MG63 (cell line): ENCODE measurements around the gene THSD8. TPM values are rescaled to one million over a fixed set of nuclear protein-coding genes. Genes with fewer than 3 reads are reported as not detected.

ENCODE experiments used
- DNase-seq: peaks from one replicate; pipeline ENCODE4 v3.0.0-alpha.2; 2020
- H3K27me3 ChIP-seq: fragments of 250-450 bp; sonication (Bioruptor Pico); 2 replicates; pipeline ENCODE4 v1.5.1; 2020; ENCODE audit warnings: mild to moderate bottlenecking, moderate library complexity
- H3K36me3 ChIP-seq: fragments of 250-450 bp; sonication (Bioruptor Pico); 2 replicates; pipeline ENCODE4 v1.5.1; 2020; ENCODE audit warnings: mild to moderate bottlenecking, moderate library complexity
- H3K4me3 ChIP-seq: fragments of 250-450 bp; sonication (Bioruptor Pico); 2 replicates; pipeline ENCODE4 v1.5.1; 2020; ENCODE audit warnings: mild to moderate bottlenecking, moderate library complexity
- H3K9me3 ChIP-seq: fragments of 250-450 bp; sonication (Bioruptor Pico); 2 replicates; pipeline ENCODE4 v1.5.1; 2020; ENCODE audit warnings: mild to moderate bottlenecking, moderate library complexity
- total RNA-seq: library from RNA; depleted of rRNA; stranded (reverse); fragments of >200 nt; shearing (Covaris generic); gene quantifications from 2 replicates; pipeline ENCODE4 v1.2.3, GENCODE V29; 2014; ENCODE audit warnings: low replicate concordance

THSD8 gene
- total RNA-seq, 1 experiment from 2014 or later = 0.99 TPM

DNA sequence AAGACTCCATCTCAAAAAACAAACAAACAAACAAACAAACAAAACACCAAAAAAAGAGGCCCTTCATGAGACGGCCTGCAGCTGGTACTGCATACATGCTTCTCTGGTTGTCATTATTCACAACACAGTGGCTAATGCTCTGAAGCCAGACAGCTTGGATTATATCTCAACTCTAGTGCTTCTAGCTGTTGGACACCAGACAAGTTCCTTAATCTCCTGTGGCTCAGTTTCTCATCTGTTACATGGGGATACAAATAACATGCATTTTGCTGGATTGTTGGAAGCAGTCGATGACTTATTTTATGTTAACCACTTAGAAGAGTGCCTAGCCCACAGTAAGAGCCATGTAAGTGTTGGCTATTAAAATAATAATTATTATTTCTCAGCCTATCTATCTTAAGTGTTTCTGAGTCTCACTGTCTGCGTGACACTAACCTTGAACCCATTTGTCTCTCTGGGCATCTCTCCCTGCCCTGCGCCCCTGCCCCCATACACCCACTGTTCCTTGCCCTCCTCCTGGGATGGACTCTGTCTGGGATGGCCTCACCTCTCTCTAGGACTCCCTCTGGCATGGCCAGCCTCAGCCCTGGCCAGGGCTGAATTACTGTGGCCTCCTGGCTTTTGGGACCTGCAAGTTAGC is 13.7 kb upstream of the THSD8 start:
- Histone ChIP-seq H3K4me3 (peak overlapping the region; percentile 37), H3K9me3 (no peaks in the 10 kb centered on the region)

DNA sequence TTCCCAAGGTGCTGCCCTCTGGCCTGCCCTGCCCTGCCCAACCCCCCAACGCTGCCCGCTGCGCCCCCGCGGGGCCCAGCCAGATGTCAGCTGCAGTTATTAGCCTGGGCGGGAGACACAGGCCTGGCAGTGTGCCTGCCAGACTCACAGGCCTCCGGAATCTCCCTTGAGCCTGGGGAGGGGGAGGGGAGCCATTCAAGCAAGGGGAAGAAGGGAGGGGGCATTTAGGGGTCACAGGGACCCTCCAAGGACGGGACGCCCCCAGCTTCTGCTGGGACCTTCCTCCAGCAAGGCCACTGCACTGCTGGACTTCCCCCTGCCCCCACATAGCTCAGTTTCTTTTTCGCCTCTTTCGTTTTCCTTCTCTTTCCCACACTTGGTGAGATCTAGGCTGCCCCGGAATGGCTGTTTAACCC is 13.2 kb upstream of the THSD8 start:
- DNase-seq = peak; percentile 96
- H3K36me3 ChIP-seq = peaks cover 16% of the 10 kb centered on the region
- H3K9me3 ChIP-seq = no peaks in the 10 kb centered on the region
- H3K4me3 ChIP-seq = peak overlapping the region; percentile 37
- no peaks in the 10 kb centered on the region for H3K27me3 ChIP-seq

More for the DNA sequence above, 13.7 kb upstream of the THSD8 start:
- no peaks in the 10 kb centered on the region for H3K27me3 ChIP-seq
- no peak for DNase-seq
- peaks cover 14% of the 10 kb centered on the region for H3K36me3 ChIP-seq

DNA sequence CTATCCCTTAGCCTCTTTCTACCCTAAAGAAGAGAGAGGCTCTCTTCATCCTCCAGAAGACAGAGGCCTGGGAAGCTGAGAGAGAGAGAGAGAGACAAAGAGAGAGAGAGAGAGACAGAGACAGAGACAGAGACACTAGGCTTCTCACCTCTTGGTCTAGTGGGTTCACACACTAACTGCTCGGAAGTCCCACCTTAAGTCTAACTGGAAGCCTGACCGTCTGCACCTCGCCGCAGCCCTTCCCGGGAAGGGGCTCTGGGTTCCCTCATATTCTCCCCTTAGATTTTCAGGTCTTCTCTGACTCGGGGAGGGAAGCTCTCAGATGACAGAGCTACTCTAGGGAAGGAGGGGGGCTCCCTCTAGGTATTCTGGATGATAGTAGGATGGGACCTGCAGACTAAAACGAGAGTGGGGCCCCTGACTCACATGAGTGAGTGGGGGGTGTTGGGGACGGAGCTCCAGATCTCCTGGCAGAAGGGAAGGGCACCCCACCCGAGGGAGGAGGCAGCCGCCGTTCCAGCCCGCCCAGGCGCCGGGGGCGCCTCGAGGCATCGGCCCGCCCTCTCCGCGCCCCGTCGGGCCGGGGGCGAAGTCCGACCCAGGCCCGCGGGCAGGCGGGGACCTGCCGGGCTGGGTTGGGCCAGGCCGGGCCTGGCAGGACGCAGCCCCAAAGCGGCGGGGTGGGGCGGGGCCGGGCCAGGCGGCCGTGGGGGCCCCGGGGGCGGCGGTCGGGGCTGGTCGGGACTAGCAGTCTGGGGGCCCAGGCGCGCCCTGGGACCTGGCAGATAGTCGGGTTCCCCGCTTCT is 12.6 kb upstream of the THSD8 start:
- H3K27me3 ChIP-seq = no peaks in the 10 kb centered on the region
- no peak for DNase-seq
- H3K4me3 ChIP-seq = peak overlapping the region; percentile 89
- H3K9me3 ChIP-seq = no peaks in the 10 kb centered on the region
- H3K36me3 ChIP-seq = peaks cover 16% of the 10 kb centered on the region

DNA sequence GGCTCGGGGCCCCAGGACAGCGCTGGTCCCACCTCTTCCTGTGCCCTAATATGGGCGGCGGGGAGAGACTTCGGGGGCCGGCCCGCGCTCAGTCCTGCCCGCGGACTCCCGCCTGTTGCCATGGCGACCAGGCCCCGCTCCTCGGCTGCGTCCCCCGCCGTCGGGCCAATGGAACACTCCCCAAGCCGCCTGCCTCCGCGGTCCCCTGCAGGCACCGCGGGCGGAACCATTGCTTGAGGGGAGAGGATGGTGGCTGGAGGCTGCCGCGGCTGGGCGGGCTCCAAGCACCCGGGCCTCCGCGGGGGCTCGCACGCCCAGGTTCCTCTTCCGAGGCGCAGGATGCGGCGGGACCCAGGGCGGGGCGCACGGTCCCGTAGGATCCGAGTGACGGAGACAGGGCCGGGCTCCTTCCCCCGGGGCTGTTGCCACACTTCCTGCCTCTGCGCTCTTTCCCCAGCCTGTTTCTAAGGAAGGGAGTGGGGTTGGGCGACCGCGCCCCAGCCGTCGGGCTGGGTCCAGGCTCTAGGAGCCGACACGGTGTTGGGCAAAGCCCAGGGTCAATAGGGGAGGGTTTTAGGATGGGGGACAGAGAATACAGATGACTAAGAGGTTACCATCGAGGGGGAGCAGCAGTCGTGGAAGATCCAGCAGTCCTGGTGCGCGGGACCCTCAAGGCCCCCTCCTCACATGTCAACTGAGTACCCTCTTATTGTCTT is 11.8 kb upstream of the THSD8 start:
- no peaks in the 10 kb centered on the region for H3K27me3 ChIP-seq
- H3K4me3 ChIP-seq = peak overlapping the region; percentile 89
- H3K9me3 ChIP-seq = no peaks in the 10 kb centered on the region
- peak; percentile 100 for DNase-seq
- peaks cover 16% of the 10 kb centered on the region for H3K36me3 ChIP-seq

DNA sequence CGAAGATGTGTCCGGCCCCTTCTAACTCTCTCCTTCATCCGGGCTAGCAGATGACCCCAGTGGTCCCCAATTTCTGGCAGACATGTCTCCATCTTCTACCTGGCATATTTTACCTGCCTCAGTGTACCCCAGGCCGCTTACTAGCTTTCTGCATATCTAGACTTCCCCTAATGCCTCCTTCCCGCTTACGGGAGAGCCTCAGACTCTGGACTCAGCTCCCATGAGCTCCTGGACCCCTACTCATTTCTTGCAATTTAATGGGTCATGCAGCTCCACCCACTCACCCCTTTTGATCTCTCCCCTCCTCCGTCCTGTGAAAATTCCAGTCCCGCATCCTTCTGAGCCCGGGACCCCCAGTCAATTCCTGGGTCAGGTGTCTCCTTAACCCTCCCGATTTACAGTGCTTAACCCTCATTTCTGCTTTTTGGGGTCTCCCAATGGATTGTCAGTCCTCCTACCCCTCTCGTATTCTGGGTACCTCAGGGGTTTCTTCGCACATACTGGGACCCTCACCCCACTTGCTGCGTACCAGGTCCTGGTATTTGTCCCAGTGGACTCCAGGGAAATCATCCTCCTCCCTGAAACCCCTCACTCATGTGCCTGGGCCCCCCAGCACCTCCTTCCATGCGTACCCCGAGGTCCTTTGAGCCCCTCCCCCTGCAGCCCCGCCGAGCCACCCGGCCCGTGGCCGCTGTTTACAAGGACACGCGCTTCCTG is 11.1 kb upstream of the THSD8 start:
- Histone ChIP-seq H3K4me3 (peak overlapping the region; percentile 89), H3K9me3 (no peaks in the 10 kb centered on the region), H3K36me3 (peaks cover 16% of the 10 kb centered on the region), H3K27me3 (no peaks in the 10 kb centered on the region)
- DNase-seq = no peak

DNA sequence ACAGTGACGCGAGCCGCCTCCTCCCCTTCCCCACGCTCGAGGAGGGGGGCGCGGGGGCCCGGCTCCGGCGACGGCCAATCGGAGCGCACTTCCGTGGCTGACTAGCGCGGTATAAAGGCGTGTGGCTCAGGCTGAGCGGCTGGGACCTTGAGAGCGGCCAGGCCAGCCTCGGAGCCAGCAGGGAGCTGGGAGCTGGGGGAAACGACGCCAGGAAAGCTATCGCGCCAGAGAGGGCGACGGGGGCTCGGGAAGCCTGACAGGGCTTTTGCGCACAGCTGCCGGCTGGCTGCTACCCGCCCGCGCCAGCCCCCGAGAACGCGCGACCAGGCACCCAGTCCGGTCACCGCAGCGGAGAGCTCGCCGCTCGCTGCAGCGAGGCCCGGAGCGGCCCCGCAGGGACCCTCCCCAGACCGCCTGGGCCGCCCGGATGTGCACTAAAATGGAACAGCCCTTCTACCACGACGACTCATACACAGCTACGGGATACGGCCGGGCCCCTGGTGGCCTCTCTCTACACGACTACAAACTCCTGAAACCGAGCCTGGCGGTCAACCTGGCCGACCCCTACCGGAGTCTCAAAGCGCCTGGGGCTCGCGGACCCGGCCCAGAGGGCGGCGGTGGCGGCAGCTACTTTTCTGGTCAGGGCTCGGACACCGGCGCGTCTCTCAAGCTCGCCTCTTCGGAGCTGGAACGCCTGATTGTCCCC is 10.4 kb upstream of the THSD8 start, which contains the start of gene JUNB:
JUNB (plus strand) TSS at position 142 of the 706 bp plus-strand sequence; CDS start at position 428, 286 bp downstream.
- peak; percentile 100 for DNase-seq
- peak within 1 kb of the TSS; percentile 89 for H3K4me3 ChIP-seq
- H3K27me3 ChIP-seq = no peaks in the 10 kb centered on the region
- peaks cover 16% of the 10 kb centered on the region for H3K36me3 ChIP-seq
- no peaks in the 10 kb centered on the region for H3K9me3 ChIP-seq

DNA sequence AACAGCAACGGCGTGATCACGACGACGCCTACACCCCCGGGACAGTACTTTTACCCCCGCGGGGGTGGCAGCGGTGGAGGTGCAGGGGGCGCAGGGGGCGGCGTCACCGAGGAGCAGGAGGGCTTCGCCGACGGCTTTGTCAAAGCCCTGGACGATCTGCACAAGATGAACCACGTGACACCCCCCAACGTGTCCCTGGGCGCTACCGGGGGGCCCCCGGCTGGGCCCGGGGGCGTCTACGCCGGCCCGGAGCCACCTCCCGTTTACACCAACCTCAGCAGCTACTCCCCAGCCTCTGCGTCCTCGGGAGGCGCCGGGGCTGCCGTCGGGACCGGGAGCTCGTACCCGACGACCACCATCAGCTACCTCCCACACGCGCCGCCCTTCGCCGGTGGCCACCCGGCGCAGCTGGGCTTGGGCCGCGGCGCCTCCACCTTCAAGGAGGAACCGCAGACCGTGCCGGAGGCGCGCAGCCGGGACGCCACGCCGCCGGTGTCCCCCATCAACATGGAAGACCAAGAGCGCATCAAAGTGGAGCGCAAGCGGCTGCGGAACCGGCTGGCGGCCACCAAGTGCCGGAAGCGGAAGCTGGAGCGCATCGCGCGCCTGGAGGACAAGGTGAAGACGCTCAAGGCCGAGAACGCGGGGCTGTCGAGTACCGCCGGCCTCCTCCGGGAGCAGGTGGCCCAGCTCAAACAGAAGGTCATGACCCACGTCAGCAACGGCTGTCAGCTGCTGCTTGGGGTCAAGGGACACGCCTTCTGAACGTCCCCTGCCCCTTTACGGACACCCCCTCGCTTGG is 9.6 kb upstream of the THSD8 start:
- peaks cover 16% of the 10 kb centered on the region for H3K36me3 ChIP-seq
- no peaks in the 10 kb centered on the region for H3K27me3 ChIP-seq
- peak; percentile 85 for DNase-seq
- no peaks in the 10 kb centered on the region for H3K9me3 ChIP-seq
- peak overlapping the region; percentile 89 for H3K4me3 ChIP-seq

DNA sequence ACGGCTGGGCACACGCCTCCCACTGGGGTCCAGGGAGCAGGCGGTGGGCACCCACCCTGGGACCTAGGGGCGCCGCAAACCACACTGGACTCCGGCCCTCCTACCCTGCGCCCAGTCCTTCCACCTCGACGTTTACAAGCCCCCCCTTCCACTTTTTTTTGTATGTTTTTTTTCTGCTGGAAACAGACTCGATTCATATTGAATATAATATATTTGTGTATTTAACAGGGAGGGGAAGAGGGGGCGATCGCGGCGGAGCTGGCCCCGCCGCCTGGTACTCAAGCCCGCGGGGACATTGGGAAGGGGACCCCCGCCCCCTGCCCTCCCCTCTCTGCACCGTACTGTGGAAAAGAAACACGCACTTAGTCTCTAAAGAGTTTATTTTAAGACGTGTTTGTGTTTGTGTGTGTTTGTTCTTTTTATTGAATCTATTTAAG is 9.0 kb upstream of the THSD8 start:
- Histone ChIP-seq H3K27me3 (no peaks in the 10 kb centered on the region), H3K36me3 (peaks cover 16% of the 10 kb centered on the region)
- no peak for DNase-seq

DNA sequence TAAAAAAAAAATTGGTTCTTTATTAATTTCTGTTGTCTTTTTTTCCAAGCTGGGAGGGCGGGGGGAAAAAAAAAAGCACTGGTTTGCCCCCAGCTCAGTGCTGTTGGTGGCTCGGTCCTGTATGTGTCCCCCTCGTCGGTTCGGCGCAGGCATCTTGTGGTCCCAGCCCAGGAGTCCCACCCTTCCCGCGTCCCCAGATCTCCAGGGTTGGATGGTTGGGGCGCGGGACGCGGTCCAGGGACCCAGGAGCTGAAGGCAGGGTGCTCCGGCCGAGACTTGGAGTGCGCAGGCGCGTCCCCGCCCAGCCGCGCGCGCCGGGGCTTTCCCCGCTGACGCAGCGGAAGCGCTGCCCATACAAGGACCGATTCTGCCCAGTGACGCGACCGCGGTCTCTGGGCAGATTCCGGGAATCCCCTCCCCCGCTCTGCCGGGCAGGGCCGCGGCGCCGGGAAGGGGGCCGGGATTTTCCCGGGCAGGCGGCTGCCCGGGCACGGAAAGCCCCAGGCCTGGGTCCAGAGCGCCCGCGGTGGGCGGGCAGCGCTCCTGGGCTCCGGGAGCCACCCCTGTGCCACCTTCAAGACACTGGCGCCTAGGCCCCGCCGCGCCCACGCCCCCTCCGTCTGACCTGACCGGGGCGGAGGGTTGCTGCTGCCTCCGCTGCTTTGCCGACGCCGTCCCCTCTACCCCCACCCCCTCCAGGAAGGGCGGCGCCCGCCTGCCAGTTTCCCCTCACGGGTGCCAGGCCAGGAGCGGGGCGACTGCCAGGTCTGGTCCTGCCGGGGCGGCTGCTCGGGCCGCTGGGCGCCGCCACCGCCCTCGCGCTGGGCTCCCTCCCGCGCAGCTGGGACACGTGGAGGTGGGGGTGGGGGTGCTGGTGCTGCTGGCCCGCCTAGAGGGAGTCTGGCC is 8.3 kb upstream of the THSD8 start:
- H3K9me3 ChIP-seq = no peaks in the 10 kb centered on the region
- DNase-seq = peak; percentile 100
- H3K4me3 ChIP-seq = peak overlapping the region; percentile 89
- H3K36me3 ChIP-seq = peaks cover 16% of the 10 kb centered on the region
- no peaks in the 10 kb centered on the region for H3K27me3 ChIP-seq

More for the DNA sequence above, 9.0 kb upstream of the THSD8 start:
- peak overlapping the region; percentile 89 for H3K4me3 ChIP-seq
- no peaks in the 10 kb centered on the region for H3K9me3 ChIP-seq

DNA sequence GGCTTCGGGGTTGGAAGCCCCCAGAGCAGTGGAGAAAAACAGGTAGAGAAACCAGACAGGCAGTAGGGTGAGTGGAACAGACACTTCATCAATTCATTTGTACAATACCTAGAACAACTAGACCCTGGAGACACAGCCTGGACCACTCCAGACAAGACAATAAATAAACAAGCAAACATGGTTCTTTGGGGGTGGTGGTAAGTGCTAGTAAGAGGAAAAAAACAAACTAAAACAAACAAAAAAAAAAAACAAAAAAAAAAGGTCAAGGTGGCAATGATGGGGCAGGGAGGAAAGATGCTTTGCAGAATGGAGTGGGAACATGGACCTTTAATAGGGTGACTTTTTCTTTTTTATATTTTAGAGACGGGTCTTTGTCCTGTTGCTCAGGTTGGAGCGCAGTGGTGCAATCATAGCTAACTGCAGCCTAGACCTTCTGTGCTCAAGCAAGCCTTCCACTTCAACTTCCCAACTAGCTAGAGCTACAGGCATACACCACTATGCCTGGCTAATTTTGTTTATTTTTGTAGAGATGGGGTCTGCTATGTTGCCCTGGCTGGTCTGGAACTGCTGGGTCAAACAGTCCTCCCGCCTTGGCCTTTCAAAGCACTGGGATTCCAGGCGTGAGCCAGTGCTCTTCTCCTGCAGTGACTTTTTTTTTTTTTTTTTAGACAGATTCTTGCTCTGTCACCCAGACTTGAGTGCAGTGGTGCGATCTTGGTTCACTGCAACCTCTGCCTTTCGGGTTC is 7.5 kb upstream of the THSD8 start:
- DNase-seq = no peak
- peaks cover 16% of the 10 kb centered on the region for H3K36me3 ChIP-seq
- peak overlapping the region; percentile 89 for H3K4me3 ChIP-seq
- no peaks in the 10 kb centered on the region for H3K27me3 ChIP-seq
- H3K9me3 ChIP-seq = no peaks in the 10 kb centered on the region

DNA sequence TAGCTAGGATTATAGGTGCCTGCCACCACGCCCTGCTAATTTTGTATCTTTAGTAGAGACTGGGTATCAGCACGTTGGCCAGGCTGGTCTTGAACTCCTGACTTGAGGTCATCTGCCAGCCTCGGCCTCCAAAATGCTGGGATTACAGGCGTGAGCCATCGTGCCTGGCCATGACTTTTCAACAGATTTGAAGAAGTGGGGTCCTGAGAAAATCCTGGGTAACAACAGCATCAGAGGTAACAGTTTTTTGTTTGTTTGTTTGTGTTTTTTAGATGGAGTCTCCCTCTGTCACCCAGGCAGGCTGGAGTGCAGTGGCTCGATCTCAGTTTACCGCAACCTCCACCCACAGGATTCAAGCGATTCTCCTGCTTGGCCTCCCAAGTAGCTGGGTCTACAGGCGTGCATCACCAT is 6.9 kb upstream of the THSD8 start:
- no peaks in the 10 kb centered on the region for H3K9me3 ChIP-seq
- no peak overlapping the region for H3K4me3 ChIP-seq
- no peaks in the 10 kb centered on the region for H3K27me3 ChIP-seq
- DNase-seq = no peak
- peaks cover 22% of the 10 kb centered on the region for H3K36me3 ChIP-seq

DNA sequence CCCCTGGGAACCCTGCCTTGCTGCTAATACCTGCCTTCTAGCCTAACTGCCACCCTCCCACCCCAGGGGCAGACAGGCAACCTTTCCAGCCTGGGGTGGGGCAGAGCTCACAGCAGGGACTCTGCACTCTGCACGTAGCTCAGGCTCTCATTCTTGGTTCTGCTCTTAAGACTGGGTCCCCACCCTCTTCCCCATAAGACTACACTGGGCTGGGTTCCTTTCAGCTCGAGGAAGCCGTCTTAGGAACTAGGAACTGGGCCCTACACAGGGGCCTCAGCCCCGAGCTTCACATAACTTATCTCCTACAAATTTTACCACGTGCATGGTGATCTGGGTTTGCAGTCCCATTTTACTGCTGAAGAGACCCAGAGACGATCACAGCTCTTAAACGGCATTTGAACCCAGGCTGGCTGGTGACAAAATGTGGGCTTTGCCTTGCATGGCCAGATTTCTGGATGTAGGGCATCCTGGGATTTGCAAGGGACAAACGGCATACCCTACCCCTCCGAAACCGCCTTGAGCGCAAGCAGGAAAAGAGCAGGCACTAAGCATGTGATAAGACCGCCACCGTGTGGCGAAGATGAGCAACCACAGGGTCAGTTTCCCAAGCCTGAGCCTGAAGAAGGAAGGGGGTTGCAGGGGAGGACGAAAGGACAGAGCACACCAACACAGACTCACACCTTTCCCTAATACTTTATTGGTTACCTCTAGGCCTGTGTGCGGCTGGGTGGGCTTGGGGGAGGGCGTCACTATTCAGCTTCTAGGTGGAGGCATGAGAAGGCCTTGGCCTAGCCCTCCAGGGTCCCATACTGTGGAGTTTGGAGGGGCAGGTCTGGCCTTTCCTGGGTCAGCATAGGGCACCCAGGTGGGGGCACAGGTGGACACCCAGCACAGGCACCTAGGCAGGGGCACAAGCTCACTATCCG is 5.5 kb upstream of the THSD8 start:
- no peak overlapping the region for H3K4me3 ChIP-seq
- H3K9me3 ChIP-seq = no peaks in the 10 kb centered on the region
- no peaks in the 10 kb centered on the region for H3K27me3 ChIP-seq
- H3K36me3 ChIP-seq = peaks cover 33% of the 10 kb centered on the region
- peak; percentile 81 for DNase-seq

DNA sequence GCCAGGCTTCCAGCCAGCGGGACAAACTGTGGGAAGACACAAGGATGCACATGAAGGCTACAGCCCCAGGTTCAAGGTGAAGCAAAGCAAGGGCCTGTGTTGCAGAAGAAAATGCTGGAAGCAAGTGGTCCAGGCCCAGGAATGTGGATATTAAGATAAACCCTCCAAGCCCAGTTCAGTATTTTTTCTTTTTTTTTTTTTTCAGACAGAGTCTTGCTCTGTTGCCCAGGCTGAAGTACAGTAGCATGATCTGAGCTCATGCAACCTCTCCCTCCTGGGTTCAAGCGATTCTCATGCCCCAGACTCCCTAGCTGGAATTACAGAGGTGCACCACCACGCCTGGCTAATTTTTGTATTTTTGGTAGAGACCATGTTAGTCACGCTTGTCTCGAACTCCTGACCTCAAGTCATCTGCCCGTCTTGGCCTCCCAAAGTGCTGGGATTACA is 4.7 kb upstream of the THSD8 start:
- peaks cover 29% of the 10 kb centered on the region for H3K36me3 ChIP-seq
- H3K4me3 ChIP-seq = no peak overlapping the region
- no peaks in the 10 kb centered on the region for H3K9me3 ChIP-seq
- DNase-seq = no peak
- H3K27me3 ChIP-seq = no peaks in the 10 kb centered on the region
